IMR-90 (cell line): Measurements from ENCODE around the gene PLOD3. TPM values are rescaled to one million over a fixed set of nuclear protein-coding genes. Genes with fewer than 3 reads are reported as not detected.

Experiments used
- ATAC-seq: fragments of 200-7000 bp; cut with Tn5 transposase; 2 replicates; pipeline ENCODE4 v1.9.1; 2020; ENCODE audit warnings: low read depth, mild to moderate bottlenecking, moderate library complexity
- BruUV-seq: library from RNA; stranded (reverse); fragments of 400-500 nt; replicated peaks from 2 replicates; lab custom pipeline; 2021; lab: Mats Ljungman, UMichigan
- CTCF ChIA-PET: fragments of 300-600 bp; formaldehyde crosslinking; extraction: SDS; loops from one replicate; lab custom pipeline; 2021; ENCODE audit warnings: antibody characterized with exemption; lab: Yijun Ruan, JAX
- POLR2A ChIA-PET: fragments of 300-600 bp; sonication (Branson Sonifier 250); formaldehyde crosslinking; loops from one replicate; lab custom pipeline; 2022; ENCODE audit warnings: antibody characterized with exemption; ENCODE audit not compliant: unreplicated experiment; lab: Charles Lee
- DNase-seq: peaks from one replicate; pipeline ENCODE4 v3.0.0; 2013
- H2AFZ ChIP-seq: replicated peaks from 2 replicates; pipeline ENCODE3; 2013; ENCODE audit warnings: low read length, mild to moderate bottlenecking; ENCODE audit not compliant: poor library complexity
- H2AK5ac ChIP-seq: 2 replicates; pipeline ENCODE4 v1.6.1; 2013; ENCODE audit warnings: low read depth, low read length, inconsistent platforms
- H2AK9ac ChIP-seq: replicated peaks from 2 replicates; pipeline ENCODE3; 2013; ENCODE audit warnings: mild to moderate bottlenecking, low read depth, low read length, moderate library complexity; ENCODE audit not compliant: poor library complexity
- H2BK120ac ChIP-seq: 2 replicates; pipeline ENCODE4 v1.6.1; 2013; ENCODE audit warnings: low read depth, low read length, inconsistent platforms
- H2BK15ac ChIP-seq: 3 replicates; pipeline ENCODE4 v1.6.1; 2013; ENCODE audit warnings: low read depth, low read length, inconsistent platforms
- H2BK20ac ChIP-seq: 2 replicates; pipeline ENCODE4 v1.6.1; 2013; ENCODE audit warnings: low read depth, mild to moderate bottlenecking, inconsistent platforms, low read length, moderate library complexity
- H2BK5ac ChIP-seq: 2 replicates; pipeline ENCODE4 v1.6.1; 2013; ENCODE audit warnings: mild to moderate bottlenecking, low read depth, low read length, inconsistent platforms; ENCODE audit not compliant: poor library complexity, severe bottlenecking
- H3K14ac ChIP-seq: replicated peaks from 2 replicates; pipeline ENCODE4 v1.6.1; 2013; ENCODE audit warnings: low read depth, low read length, inconsistent platforms
- H3K18ac ChIP-seq: 2 replicates; pipeline ENCODE4 v1.6.1; 2013; ENCODE audit warnings: low read depth, low read length, control low read depth
- H3K23ac ChIP-seq: 2 replicates; pipeline ENCODE4 v1.6.1; 2013; ENCODE audit warnings: low read depth, low read length, inconsistent platforms
- H3K27ac ChIP-seq: 2 replicates; pipeline ENCODE4 v1.5.1; 2013; ENCODE audit warnings: mild to moderate bottlenecking, control low read depth, low read length; ENCODE audit not compliant: insufficient read depth
- H3K27me3 ChIP-seq: 2 replicates; pipeline ENCODE4 v1.6.1; 2013; ENCODE audit warnings: low read length; ENCODE audit not compliant: control insufficient read depth, insufficient read depth
- H3K36me3 ChIP-seq: 2 replicates; pipeline ENCODE4 v1.6.1; 2013; ENCODE audit warnings: low read length, mixed read lengths; ENCODE audit not compliant: control insufficient read depth, insufficient read depth
- H3K4ac ChIP-seq: 2 replicates; pipeline ENCODE4 v1.6.1; 2013; ENCODE audit warnings: low read depth, low read length, inconsistent platforms
- H3K4me1 ChIP-seq: 2 replicates; pipeline ENCODE4 v1.6.1; 2013; ENCODE audit warnings: low read length, mixed read lengths; ENCODE audit not compliant: control insufficient read depth, insufficient read depth
- H3K4me2 ChIP-seq: 2 replicates; pipeline ENCODE4 v1.6.1; 2013; ENCODE audit warnings: low read depth, mild to moderate bottlenecking, control low read depth, low read length, moderate library complexity
- H3K4me3 ChIP-seq: 2 replicates; pipeline ENCODE4 v1.5.1; 2013; ENCODE audit warnings: low read depth, mild to moderate bottlenecking, control low read depth, low read length, moderate library complexity; ENCODE audit not compliant: insufficient read depth
- H3K56ac ChIP-seq: 2 replicates; pipeline ENCODE4 v1.6.1; 2013; ENCODE audit warnings: low read length, inconsistent platforms; ENCODE audit not compliant: insufficient read depth; ENCODE audit errors: extremely low read depth
- H3K79me1 ChIP-seq, 2 experiments: 2 replicates each; pipeline ENCODE4 v1.6.1; 2013; ENCODE audit warnings: low read length in 2 of 2, inconsistent platforms in 1 of 2, low read depth in 1 of 2
- H3K9ac ChIP-seq: 2 replicates; pipeline ENCODE4 v1.6.1; 2013; ENCODE audit warnings: low read depth, low read length, control low read depth
- H3K9me1 ChIP-seq: 2 replicates; pipeline ENCODE4 v1.6.1; 2013; ENCODE audit warnings: low read length, inconsistent platforms; ENCODE audit not compliant: insufficient read depth
- H3K9me3 ChIP-seq: 2 replicates; pipeline ENCODE4 v1.6.1; 2013; ENCODE audit warnings: low read length; ENCODE audit not compliant: control insufficient read depth, insufficient read depth
- H4K20me1 ChIP-seq: 2 replicates; pipeline ENCODE4 v1.6.1; 2013; ENCODE audit warnings: low read length, inconsistent platforms; ENCODE audit not compliant: insufficient read depth
- H4K5ac ChIP-seq: 2 replicates; pipeline ENCODE4 v1.6.1; 2013; ENCODE audit warnings: mild to moderate bottlenecking, low read depth, low read length, control low read depth
- H4K8ac ChIP-seq, 2 experiments: 2 replicates each; pipeline ENCODE4 v1.6.1; 2013; ENCODE audit warnings: low read depth in 2 of 2, low read length in 2 of 2, control low read depth in 1 of 2, inconsistent platforms in 1 of 2
- H4K91ac ChIP-seq: 2 replicates; pipeline ENCODE4 v1.6.1; 2013; ENCODE audit warnings: low read depth, low read length, inconsistent platforms; ENCODE audit not compliant: insufficient read depth
- BHLHE40 ChIP-seq: fragments of 150-350 bp; IDR thresholded peaks from 2 replicates; pipeline ENCODE4 v1.6.1; 2016; ENCODE audit warnings: mild to moderate bottlenecking, low read depth, low read length
- CEBPB ChIP-seq: IDR thresholded peaks from 2 replicates; pipeline ENCODE4 v1.6.1; 2012; ENCODE audit warnings: low read depth, low read length, improper control_type of control experiment
- FOS ChIP-seq: fragments of 150-350 bp; IDR thresholded peaks from 2 replicates; pipeline ENCODE4 v1.6.1; 2016; ENCODE audit warnings: low read depth, low read length
- MAFK ChIP-seq: IDR thresholded peaks from 2 replicates; pipeline ENCODE4 v1.6.1; 2012; ENCODE audit warnings: low read depth, low read length, improper control_type of control experiment
- MAZ ChIP-seq: IDR thresholded peaks from 2 replicates; pipeline ENCODE4 v1.6.1; 2012; ENCODE audit warnings: low read depth, mild to moderate bottlenecking, low read length, improper control_type of control experiment, moderate library complexity, borderline replicate concordance
- MXI1 ChIP-seq: IDR thresholded peaks from 2 replicates; pipeline ENCODE4 v1.6.1; 2012; ENCODE audit warnings: low read depth, mild to moderate bottlenecking, low read length, moderate library complexity, borderline replicate concordance
- NFE2L2 ChIP-seq: fragments of 150-350 bp; IDR thresholded peaks from 2 replicates; pipeline ENCODE4 v1.6.1; 2016; ENCODE audit warnings: low read depth, mild to moderate bottlenecking, low read length
- POLR2A ChIP-seq: IDR thresholded peaks from 2 replicates; pipeline ENCODE4 v1.6.1; 2012; ENCODE audit warnings: mild to moderate bottlenecking, low read depth, low read length
- RAD21 ChIP-seq: IDR thresholded peaks from 2 replicates; pipeline ENCODE4 v1.6.1; 2012; ENCODE audit warnings: low read length, improper control_type of control experiment
- RCOR1 ChIP-seq: IDR thresholded peaks from 2 replicates; pipeline ENCODE4 v1.6.1; 2012; ENCODE audit warnings: mild to moderate bottlenecking, low read length, improper control_type of control experiment; ENCODE audit not compliant: insufficient replicate concordance
- RFX5 ChIP-seq: IDR thresholded peaks from 2 replicates; pipeline ENCODE4 v1.8.0; 2012; ENCODE audit warnings: low read depth, mild to moderate bottlenecking, low read length, moderate library complexity
- WGBS, 2 experiments: methylation state at CpG; one replicate each; pipeline versions ENCODE4 v1.1.5 to v1.1.7; 2013; ENCODE audit warnings: missing lambda C conversion rate in 2 of 2; ENCODE audit not compliant: insufficient read length in 1 of 2; ENCODE audit errors: extremely low coverage in 2 of 2; 5-methylcytosine and 5-hydroxymethylcytosine counted together
- dilution Hi-C: fragments of 300-500 bp; cut with HindIII; formaldehyde crosslinking; loops from one replicate; pipeline ENCODE4 v1.14.3; 2018; ENCODE audit warnings: low sequenced_read_pairs; ENCODE audit not compliant: unreplicated experiment
- in situ Hi-C: fragments of 300-500 bp; cut with MboI; formaldehyde crosslinking; loops from 3 replicates; pipeline ENCODE4 v1.14.3; 2019; ENCODE audit warnings: low sequenced_read_pairs, inconsistent platforms, mixed read lengths
- intact Hi-C: fragments of 100-400 bp; cut with micrococcal nuclease; formaldehyde crosslinking; loops from 2 replicates; pipeline ENCODE4 v1.10.0; 2022
- polyA plus RNA-seq, 3 experiments: library from polyadenylated mRNA; depleted of rRNA; stranded (reverse); fragments of >200 nt; gene quantifications; 2 replicates each; pipeline ENCODE4 v1.2.3, GENCODE V29; 2012; ENCODE audit warnings: low replicate concordance in 1 of 3
- total RNA-seq: library from RNA; depleted of rRNA; stranded (reverse); fragments of >200 nt; gene quantifications from 2 replicates; pipeline ENCODE4 v1.2.3, GENCODE V29; 2012
- TF ChIP-seq, protein P1 (sequence below): fragments of 150-350 bp; IDR thresholded peaks from 2 replicates; pipeline ENCODE4 v1.6.1; 2017; ENCODE audit warnings: mild to moderate bottlenecking, antibody characterized with exemption, low read length, low read depth
- TF ChIP-seq, protein P2 (sequence below): conservative IDR thresholded peaks from 2 replicates; pipeline ENCODE4 v1.5.1; 2012; ENCODE audit warnings: mild to moderate bottlenecking, low read depth, low read length, improper control_type of control experiment

The PLOD3 gene
- total and polyA plus RNA-seq, 2 of the 4 experiments (the other 2 are of a cell fraction), result 21.7 to 159 TPM

DNA sequence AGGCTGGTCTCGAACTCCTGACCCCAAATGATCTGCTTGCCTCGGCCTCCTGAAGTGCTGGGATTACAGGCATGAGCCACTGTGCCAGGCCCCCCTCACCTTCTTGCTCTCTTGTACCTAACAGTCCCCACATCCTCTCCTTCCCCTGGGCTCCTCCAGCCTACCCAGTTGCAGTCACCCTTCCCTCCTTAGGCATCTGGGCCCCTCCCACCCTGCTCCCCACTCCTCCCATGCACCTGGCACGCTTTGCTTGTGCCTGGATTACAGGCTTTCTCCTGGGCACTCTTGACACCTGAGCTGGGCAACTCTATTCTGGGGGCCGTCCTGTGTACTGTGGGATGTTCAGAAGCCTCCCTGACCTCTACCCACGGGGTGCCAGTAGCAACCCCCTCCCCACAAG is 17.3 kb upstream of the PLOD3 start:
- Histone ChIP-seq H2BK120ac (no peak overlapping the region), H4K91ac (no peak overlapping the region), H3K4ac (no peak overlapping the region), H3K4me2 (no peak overlapping the region), H2BK20ac (no peak overlapping the region), H3K14ac (no peak overlapping the region), H2BK5ac (no peak overlapping the region), H2AK5ac (no peak overlapping the region), H4K8ac (no peak overlapping the region), H3K36me3 (peaks cover 26% of the 10 kb centered on the region), H3K56ac (no peak overlapping the region), H2AFZ (no peak overlapping the region), H3K79me1 (peaks cover 0 to 18% of the 10 kb centered on the region in 2 experiments; a peak in 2 of 4 replicates), H3K4me1 (peaks cover 8% of the 10 kb centered on the region), H3K27me3 (no peaks in the 10 kb centered on the region), H3K4me3 (no peak overlapping the region), H3K27ac (no peak overlapping the region), H3K9me3 (no peaks in the 10 kb centered on the region), H3K9me1 (peaks cover 4% of the 10 kb centered on the region), H3K9ac (no peak overlapping the region), H4K5ac (no peak overlapping the region), H3K18ac (no peak overlapping the region), H3K23ac (no peak overlapping the region), H2BK15ac (no peak overlapping the region), H4K20me1 (peaks cover 12% of the 10 kb centered on the region), H2AK9ac (peak overlapping the region; percentile 42)
- dilution Hi-C loops, result no loop called here
- ATAC-seq, result no peak
- intact Hi-C loops, result no loop called here
- in situ Hi-C loops, result no loop called here
- TF ChIP-seq MAFK, result no peak
- TF ChIP-seq BHLHE40, result no peak
- no peak for TF ChIP-seq MXI1
- no peak for TF ChIP-seq RFX5
- TF ChIP-seq POLR2A, result no peak
- no peak for TF ChIP-seq FOS
- TF ChIP-seq CEBPB, result no peak
- no peak for TF ChIP-seq NFE2L2
- TF ChIP-seq, protein P1, sequence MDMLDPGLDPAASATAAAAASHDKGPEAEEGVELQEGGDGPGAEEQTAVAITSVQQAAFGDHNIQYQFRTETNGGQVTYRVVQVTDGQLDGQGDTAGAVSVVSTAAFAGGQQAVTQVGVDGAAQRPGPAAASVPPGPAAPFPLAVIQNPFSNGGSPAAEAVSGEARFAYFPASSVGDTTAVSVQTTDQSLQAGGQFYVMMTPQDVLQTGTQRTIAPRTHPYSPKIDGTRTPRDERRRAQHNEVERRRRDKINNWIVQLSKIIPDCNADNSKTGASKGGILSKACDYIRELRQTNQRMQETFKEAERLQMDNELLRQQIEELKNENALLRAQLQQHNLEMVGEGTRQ, result no peak
- no peak for TF ChIP-seq MAZ
- TF ChIP-seq, protein P2, sequence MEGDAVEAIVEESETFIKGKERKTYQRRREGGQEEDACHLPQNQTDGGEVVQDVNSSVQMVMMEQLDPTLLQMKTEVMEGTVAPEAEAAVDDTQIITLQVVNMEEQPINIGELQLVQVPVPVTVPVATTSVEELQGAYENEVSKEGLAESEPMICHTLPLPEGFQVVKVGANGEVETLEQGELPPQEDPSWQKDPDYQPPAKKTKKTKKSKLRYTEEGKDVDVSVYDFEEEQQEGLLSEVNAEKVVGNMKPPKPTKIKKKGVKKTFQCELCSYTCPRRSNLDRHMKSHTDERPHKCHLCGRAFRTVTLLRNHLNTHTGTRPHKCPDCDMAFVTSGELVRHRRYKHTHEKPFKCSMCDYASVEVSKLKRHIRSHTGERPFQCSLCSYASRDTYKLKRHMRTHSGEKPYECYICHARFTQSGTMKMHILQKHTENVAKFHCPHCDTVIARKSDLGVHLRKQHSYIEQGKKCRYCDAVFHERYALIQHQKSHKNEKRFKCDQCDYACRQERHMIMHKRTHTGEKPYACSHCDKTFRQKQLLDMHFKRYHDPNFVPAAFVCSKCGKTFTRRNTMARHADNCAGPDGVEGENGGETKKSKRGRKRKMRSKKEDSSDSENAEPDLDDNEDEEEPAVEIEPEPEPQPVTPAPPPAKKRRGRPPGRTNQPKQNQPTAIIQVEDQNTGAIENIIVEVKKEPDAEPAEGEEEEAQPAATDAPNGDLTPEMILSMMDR, result no peak
- TF ChIP-seq RCOR1, result no peak
- no peak for TF ChIP-seq RAD21
- no peak for DNase-seq
- WGBS, 2 experiments, result 85% methylated on average over 2 of the region's 5 CpGs; no CpG with 5 or more reads in 1 of the 2 experiments
- POLR2A ChIA-PET, result no interaction called here
- CTCF ChIA-PET, result no interaction called here
- BruUV-seq, result no TSS peak
